ENCODE results near the gene MCUB. TPM values are rescaled to one million over a fixed set of nuclear protein-coding genes. Genes with fewer than 3 reads are reported as not detected.

Gene MCUB
- total RNA-seq, 1 donor from 2014 or later, result 28.5 TPM

DNA sequence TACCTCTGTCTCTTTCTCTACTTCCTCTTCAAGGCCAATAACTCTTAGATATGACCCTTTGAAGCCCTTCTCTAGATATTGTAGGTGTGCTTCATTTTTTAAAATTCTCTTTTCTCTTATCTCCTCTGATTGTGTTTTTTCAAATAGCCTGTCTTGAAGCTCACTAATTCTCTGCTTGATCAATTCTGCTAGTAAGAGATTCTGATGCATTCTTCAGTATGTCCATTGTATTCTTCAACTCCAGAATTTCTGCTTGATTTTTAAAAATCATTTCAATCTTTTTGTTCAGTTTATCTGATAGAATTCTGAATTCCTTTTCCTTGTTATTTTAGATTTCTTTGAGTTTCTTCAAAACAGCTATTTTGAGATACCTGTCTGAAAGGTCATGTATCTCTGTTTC lies 47.9 kb downstream of the MCUB start:
- TF ChIP-seq POLR2AphosphoS5 (IDR thresholded peaks at IDR 0.05; ENCODE audit: insufficient read depth in 1 of 2, low read depth in 1 of 2), result no peak
- TF ChIP-seq, protein P1, sequence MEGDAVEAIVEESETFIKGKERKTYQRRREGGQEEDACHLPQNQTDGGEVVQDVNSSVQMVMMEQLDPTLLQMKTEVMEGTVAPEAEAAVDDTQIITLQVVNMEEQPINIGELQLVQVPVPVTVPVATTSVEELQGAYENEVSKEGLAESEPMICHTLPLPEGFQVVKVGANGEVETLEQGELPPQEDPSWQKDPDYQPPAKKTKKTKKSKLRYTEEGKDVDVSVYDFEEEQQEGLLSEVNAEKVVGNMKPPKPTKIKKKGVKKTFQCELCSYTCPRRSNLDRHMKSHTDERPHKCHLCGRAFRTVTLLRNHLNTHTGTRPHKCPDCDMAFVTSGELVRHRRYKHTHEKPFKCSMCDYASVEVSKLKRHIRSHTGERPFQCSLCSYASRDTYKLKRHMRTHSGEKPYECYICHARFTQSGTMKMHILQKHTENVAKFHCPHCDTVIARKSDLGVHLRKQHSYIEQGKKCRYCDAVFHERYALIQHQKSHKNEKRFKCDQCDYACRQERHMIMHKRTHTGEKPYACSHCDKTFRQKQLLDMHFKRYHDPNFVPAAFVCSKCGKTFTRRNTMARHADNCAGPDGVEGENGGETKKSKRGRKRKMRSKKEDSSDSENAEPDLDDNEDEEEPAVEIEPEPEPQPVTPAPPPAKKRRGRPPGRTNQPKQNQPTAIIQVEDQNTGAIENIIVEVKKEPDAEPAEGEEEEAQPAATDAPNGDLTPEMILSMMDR (IDR thresholded peaks at IDR 0.05), result no peak
- TF ChIP-seq POLR2A (IDR thresholded peaks at IDR 0.05), result no peak
- DNase-seq (ENCODE audit: extremely low spot score in 2 of 2), result no peak
- Histone ChIP-seq H3K36me3 (no peaks in the 10 kb centered on the region), H3K4me1 (no peaks in the 10 kb centered on the region), H3K4me3 (no peak overlapping the region), H3K27me3 (no peaks in the 10 kb centered on the region), H3K9me3 (no peaks in the 10 kb centered on the region), H3K27ac (no peak overlapping the region)
- intact Hi-C loops (cut with DNase I), result no loop called here

DNA sequence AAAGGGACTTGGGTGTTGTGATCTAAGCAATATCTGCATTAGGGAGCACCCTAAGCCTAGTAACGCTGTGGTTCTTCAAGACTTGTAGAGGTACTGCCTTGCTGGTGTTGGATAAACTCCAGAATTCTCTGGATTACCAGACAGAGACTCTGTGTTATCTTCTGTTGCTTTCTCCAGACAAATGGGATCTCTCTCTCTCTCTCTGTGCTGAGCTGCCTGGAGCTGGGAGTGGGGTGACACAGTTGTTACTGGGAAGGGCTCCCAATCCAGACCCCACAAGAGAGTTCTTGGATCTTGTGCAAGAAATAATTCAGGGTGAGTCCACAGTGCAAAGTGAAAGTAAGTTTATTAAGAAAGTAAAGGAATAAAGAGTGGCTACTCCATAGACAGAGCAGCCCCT lies 48.8 kb downstream of the MCUB start:
- Histone ChIP-seq H3K9me3 (no peaks in the 10 kb centered on the region), H3K4me1 (no peaks in the 10 kb centered on the region), H3K27me3 (no peaks in the 10 kb centered on the region), H3K4me3 (no peak overlapping the region), H3K27ac (no peak overlapping the region), H3K36me3 (no peaks in the 10 kb centered on the region)
- intact Hi-C loops (cut with DNase I), result no loop called here
- DNase-seq (ENCODE audit: extremely low spot score in 2 of 2), result no peak
- TF ChIP-seq POLR2A (IDR thresholded peaks at IDR 0.05) (no peak), POLR2AphosphoS5 (IDR thresholded peaks at IDR 0.05; ENCODE audit: insufficient read depth in 1 of 2, low read depth in 1 of 2) (no peak)
- TF ChIP-seq, protein P1 (IDR thresholded peaks at IDR 0.05), result no peak

DNA sequence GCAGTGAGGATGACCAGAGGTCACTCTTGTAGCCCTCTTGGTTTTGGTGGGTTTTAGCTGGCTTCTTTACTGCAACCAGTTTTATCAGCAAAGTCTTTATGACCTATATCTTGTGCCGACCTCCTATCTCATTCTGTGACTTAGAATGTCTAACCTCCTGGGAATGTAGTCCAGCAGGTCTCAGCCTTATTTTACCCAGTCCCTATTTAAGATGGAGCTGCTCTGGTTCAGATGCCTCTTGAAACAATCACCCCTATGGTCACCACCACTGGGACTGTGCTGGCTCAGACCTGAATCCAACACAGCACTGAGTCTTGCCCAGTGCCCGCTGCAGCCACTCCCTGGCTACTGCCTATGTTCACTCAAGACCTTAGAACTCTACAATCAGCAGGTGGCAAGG lies 49.4 kb downstream of the MCUB start:
- no peaks in the 10 kb centered on the region for H3K27me3 ChIP-seq
- TF ChIP-seq POLR2AphosphoS5 (IDR thresholded peaks at IDR 0.05; ENCODE audit: insufficient read depth in 1 of 2, low read depth in 1 of 2) (no peak), POLR2A (IDR thresholded peaks at IDR 0.05) (no peak)
- TF ChIP-seq, protein P1 (IDR thresholded peaks at IDR 0.05), result no peak
- H3K4me1 ChIP-seq, result no peaks in the 10 kb centered on the region
- H3K4me3 ChIP-seq, result no peak overlapping the region
- no peaks in the 10 kb centered on the region for H3K9me3 ChIP-seq
- no peak for DNase-seq (ENCODE audit: extremely low spot score in 2 of 2)
- no peaks in the 10 kb centered on the region for H3K36me3 ChIP-seq
- no peak overlapping the region for H3K27ac ChIP-seq
- intact Hi-C loops (cut with DNase I), result no loop called here

DNA sequence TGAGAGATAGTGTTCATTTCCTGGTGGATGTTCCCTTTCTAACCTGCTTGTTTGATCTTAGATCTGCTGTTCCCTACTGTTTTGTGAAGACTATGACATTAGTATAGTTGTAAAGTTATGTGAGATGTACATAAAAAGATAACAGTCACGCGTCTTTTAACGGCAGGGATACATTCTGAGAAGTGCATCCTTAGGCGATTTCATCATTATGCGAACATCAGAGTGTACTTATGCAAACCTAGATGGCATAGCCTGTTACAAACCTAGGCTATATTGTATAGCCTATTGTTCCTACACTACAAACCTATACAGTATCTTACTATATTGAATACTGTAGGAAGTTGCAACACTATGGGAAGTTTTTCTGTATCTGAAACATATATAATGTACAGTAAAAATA lies 50.4 kb downstream of the MCUB start:
- H3K27me3 ChIP-seq, result no peaks in the 10 kb centered on the region
- TF ChIP-seq, protein P1 (IDR thresholded peaks at IDR 0.05), result no peak
- TF ChIP-seq POLR2AphosphoS5 (IDR thresholded peaks at IDR 0.05; ENCODE audit: insufficient read depth in 1 of 2, low read depth in 1 of 2) (no peak), POLR2A (IDR thresholded peaks at IDR 0.05) (no peak)
- H3K36me3 ChIP-seq, result no peaks in the 10 kb centered on the region
- H3K4me3 ChIP-seq, result no peak overlapping the region
- no peaks in the 10 kb centered on the region for H3K4me1 ChIP-seq
- no peak for DNase-seq (ENCODE audit: extremely low spot score in 2 of 2)
- intact Hi-C loops (cut with DNase I), result no loop called here
- H3K9me3 ChIP-seq, result no peaks in the 10 kb centered on the region
- H3K27ac ChIP-seq, result no peak overlapping the region

DNA sequence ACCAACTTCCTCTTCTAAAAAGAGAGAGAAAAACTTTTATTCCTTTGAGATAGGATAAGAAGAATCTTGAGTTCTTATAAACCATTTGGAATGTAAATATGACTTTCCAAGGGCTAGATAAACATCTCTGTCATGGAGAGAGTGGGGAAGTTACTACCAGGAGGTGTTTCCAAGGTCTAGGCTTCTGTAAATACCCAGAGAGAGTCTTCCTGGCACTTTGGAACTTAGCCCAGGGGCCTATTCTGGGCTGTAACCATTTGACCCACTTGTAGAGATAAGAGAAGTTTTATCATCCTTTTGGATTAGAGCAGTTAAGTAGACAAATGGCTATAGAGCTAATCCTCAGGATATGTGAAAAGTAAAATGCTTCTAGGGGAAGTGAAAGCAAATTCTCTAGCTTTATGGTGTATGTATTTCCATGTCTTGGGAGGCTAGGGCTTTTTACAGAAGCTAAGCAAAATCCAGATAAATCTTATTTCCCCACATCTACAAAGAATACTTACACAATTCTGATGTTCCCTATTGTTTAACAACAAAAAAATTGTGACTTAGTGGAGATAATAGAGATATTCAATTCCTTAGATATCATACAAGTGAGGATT lies 51.1 kb downstream of the MCUB start:
- Histone ChIP-seq H3K27ac (no peak overlapping the region), H3K4me1 (no peaks in the 10 kb centered on the region), H3K36me3 (no peaks in the 10 kb centered on the region), H3K9me3 (no peaks in the 10 kb centered on the region), H3K4me3 (no peak overlapping the region), H3K27me3 (no peaks in the 10 kb centered on the region)
- TF ChIP-seq, protein P1 (IDR thresholded peaks at IDR 0.05), result no peak
- TF ChIP-seq POLR2A (IDR thresholded peaks at IDR 0.05), result no peak
- no peak for TF ChIP-seq POLR2AphosphoS5 (IDR thresholded peaks at IDR 0.05; ENCODE audit: insufficient read depth in 1 of 2, low read depth in 1 of 2)
- no peak for DNase-seq (ENCODE audit: extremely low spot score in 2 of 2)
- intact Hi-C loops (cut with DNase I), result no loop called here
